ENCODE results near the gene NID1.

GRCh38 chr1:235974616-235975015, 90.3 kb downstream of the NID1 start:
- TF ChIP-seq CTCF (IDR thresholded peaks at IDR 0.05; ENCODE audit: low read depth, low read length, missing input control) (no peak), RAD21 (IDR thresholded peaks at IDR 0.05) (no peak), ATF3 (IDR thresholded peaks at IDR 0.05) (no peak)
